GM21423 (cell line): Measurements from ENCODE around the gene LOXL1.

Experiments
- ATAC-seq: cut with Tn5 transposase; IDR thresholded peaks from one replicate; pipeline ENCODE4 v1.9.1; 2021; ENCODE audit warnings: mild to moderate bottlenecking, moderate library complexity; ENCODE audit not compliant: unreplicated experiment

Gene LOXL1

DNA sequence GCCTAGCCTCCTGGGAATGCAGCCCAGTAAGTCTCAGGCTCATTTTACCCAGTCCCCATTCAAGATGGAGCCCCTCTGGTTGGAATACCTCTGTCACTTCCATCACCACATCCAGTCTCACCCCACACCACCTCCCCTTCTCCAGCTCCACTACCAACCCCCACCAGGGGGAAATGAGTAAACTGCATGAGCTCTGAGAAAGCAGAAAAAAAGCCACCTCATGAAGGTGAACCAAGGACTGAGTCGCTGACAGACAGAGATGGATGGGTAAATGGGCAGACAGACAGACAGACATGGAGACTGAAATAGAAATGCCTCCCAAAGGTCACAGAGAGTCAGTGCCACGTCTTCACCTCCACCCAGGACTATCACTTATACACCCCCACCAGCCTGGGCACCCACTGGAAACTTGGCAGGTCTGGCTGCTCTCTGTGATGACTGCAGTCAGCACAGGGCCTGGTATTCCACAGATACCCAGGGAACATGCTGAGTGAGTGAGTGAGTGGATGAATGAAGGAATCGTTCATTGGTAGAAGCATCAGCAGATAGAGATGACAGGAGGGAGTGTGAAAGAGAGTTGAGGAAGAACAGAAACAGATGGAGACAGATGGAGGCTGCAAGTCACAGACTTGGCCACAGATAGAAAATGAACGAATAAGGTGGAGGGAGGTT is 4.9 kb upstream of the LOXL1 start:
- ATAC-seq = no peak

DNA sequence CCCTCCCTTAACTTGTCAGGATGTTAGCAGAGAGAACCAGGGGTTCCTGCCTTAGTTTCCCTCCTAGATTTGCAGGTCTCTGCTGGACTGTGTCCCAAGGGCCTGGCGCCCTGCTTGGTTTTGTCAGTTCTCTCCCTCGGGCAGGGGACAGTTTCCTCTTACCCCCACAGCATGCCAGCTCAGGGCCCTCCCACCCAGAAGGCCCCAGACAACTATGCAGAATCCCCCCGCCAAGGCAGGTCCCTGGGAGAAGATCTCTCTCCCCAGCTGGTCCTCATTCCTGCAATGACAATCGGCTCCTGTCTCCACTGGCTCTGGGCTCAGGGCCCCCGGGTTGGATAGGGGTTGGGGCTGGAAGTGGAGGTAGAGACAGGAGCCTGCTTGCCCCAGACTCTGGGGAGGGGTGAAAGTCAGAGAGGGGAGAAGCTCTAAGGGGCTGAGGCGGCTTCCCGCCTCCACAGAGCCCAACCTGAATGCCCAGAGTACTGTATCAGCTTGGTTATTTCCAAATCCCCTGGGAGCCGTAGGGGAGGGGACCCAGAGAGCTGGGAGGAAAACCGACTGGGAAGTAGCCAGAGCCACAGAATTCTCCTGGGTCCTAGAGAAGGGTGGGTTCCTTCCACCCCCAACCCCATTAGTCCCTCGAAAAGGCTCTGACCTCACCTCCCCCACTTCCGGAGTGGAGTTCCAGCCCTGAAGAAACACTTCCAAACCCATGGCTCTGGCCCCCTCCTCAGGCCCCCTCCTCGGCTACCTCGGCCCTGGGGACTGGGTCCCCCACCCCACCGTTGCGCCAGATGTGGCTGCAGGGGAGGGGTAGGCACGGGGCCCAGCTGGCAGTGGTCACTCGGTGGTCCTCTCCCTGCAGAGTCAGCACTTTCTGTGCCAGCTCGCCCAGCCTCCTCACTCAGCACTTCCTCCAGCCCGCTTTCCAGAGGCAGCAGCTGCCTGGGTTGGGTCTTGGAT is 3.8 kb upstream of the LOXL1 start:
- ATAC-seq = no peak

DNA sequence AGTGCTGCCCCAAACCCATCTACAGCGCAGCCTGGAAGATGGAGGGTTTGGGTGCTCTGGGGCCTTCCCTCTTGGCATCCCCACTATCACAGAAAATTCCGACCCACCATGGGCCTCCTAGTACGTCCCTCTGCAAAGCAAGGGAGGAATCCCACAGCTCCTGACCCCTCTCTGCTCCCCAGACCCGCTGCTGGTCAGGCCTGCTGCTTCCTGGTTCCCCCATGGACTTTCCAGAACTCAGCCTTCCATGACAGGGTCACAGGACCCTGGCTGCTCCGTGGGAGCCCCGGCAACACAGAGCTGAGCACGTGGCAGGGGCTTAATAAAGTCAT is 3.1 kb upstream of the LOXL1 start:
- no peak for ATAC-seq

DNA sequence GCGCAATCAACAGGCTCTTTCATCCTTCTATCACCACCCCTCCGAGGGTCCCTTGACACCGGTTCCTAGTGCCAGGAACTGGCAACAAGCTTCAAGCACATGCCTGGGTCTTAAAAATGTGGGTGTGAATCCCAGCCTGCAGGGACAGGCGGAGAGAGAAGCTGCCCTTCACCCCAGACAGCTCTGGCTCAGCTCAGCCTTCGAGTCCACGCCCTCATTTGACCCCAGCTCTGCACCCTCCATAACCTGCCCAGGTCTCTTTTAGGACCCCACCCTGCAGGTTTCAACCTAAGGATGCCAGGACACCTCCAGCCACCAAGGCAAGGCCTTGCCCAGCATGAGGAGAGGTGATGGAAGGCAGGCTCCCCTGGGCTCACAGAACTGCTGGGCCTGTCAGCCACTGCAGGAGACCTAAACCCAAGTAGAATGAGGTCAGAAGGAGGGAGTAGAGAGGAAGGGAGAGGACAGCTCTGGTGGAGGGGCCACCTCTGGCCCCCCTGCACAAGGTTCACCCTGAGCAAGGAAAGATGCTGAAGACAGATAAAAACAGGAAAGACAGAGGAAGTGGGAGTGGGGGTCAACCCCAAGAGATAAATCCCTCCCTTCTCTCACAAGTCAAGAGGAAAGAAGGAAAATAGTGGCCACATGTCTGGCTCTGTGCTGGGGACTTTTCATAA is 2.6 kb upstream of the LOXL1 start:
- ATAC-seq = no peak

DNA sequence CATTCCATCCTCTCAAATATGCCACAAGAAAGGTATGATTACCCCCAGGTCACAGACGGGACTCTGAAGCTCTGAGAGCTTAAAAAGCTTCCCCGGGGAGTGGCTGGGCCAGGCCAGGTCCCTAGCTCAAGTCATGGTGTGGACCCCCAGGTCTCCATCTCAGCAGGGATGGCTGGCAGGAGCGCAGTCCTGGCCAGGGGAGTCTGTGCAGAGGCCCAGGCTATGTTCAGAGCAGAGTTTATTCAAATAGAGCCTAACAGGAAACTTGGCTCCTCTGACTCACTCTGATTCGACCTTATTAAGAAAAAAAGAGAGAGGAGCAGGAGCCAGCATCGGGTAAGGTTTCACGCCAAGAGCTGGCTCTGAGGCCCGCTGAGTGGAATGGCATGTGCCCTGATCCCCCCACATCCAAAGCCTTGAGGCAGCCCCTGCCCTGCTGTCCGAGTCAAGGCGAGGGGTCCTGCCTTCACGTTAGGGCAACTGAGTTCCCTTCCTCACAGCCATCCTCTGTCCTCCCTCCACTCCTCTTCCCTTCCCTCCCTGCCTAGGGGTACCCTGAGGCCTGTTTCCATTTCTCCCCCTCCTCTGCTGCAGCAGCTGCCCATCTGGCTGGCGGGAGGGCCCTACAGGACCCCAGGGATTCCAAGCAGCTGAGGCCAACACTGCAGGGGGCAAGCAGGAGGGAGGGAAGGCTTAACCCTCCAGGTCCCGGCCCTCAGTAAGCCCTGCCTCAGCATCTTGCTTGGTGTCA is 1.9 kb upstream of the LOXL1 start:
- no peak for ATAC-seq

DNA sequence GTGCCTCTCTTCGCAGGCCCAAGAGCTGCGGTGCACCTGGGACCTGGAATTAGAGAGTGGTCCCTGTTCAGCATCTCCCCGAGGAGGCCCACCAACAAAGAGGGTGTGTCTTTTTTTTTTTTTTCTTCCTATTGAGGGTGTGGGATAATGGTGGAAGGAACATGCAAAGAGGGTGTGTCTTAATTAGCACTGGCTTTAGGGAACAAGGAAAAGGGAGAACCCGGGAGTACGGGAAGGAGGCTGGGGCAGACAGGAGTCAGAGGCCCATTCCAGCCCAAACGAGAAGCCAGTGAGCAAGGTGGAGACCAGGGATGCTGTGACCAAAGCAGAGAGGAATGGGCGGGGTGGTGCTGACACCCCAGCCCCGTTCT is 429 bp upstream of the LOXL1 start:
- ATAC-seq = no peak

DNA sequence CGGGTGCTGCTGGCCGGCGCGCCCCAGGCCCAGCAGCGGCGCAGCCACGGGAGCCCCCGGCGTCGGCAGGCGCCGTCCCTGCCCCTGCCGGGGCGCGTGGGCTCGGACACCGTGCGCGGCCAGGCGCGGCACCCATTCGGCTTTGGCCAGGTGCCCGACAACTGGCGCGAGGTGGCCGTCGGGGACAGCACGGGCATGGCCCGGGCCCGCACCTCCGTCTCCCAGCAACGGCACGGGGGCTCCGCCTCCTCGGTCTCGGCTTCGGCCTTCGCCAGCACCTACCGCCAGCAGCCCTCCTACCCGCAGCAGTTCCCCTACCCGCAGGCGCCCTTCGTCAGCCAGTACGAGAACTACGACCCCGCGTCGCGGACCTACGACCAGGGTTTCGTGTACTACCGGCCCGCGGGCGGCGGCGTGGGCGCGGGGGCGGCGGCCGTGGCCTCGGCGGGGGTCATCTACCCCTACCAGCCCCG is 777 bp downstream of the LOXL1 start:
- no peak for ATAC-seq

DNA sequence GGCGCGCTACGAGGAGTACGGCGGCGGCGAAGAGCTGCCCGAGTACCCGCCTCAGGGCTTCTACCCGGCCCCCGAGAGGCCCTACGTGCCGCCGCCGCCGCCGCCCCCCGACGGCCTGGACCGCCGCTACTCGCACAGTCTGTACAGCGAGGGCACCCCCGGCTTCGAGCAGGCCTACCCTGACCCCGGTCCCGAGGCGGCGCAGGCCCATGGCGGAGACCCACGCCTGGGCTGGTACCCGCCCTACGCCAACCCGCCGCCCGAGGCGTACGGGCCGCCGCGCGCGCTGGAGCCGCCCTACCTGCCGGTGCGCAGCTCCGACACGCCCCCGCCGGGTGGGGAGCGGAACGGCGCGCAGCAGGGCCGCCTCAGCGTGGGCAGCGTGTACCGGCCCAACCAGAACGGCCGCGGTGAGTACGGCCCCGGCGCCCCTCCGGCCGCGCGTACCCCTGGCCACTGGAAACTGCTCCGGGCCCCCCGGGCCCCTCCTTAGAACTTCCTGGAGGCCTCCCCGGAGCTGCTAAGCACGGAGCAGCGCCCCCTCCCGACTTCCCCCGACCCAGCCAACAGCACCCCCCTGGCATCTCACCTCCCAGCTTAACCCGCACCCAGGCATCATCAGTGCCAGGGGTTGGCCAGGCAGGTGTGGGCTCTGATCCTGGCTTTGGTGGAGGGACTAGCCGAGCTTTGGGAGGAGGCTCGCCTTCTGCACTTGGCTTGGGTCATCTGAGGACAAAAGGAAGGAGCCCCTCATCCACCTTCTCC is 1.4 kb downstream of the LOXL1 start:
- ATAC-seq = no peak

DNA sequence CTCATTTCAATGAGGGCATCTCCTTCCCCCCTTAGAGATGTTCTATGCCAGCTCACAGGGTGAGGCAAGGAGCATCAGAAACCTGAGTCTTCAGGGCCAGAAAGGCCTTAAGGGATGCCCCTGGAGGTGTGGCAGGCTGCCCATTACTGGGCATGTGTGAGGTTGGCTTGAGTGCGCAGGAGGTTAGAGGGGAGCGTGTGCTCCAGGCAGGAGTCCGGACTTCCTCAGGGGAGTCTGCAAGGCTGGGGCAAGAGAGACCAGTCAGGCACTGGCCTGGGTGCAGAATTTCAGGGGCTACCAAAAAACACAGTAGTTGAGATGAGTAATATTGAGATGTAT is 1.9 kb downstream of the LOXL1 start:
- no peak for ATAC-seq

DNA sequence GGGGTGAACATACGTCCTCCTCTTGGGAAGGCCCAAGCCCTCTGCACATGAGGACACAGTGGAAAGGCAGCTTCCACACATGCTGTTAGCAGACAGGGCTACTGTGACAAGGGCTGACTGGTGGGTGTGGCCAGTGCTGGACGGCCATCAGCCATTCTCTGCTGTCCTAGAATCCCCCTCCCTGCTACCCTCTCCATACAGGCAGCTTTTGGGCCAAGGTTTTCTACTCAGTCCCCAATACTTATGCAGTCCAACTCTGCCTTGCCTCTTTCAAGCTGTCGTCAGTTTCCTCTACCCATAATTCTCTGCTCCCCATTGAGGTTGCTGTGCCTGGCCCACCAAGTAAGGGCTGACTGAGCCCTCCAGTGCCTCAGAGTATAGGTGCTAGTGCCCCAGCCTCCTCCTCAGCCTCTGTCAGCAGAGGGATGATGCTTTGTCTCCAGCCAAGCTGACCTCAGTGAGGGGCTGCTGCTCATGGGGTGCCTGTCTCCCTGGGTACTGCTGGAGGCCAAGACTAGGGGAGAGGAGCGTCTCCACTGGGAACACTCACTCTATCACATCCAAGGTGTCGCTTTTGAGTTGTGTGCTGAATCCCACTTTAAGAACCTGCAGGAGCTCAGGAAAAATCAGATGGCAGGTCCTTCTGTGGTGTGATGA is 2.8 kb downstream of the LOXL1 start:
- ATAC-seq = no peak

DNA sequence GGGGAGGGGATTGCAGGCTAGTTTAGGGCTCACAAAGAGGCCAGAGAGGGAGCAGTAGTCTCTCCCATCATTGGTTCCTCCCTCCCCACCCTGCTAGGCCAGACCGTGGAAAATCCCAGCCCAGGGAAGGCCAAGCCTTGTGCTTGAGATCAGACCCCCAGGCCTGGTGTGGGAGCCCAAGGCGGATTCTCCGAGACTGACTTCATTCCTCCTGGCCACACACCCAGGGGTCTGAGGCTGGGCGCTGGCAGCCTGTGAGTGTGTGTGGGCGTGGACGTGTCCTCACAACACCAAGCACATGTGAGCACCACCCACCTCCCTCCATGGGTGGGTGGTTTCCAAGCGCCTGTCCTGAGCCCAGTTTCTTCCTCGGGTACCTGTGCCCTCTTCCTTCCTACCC is 4.1 kb downstream of the LOXL1 start:
- no peak for ATAC-seq

DNA sequence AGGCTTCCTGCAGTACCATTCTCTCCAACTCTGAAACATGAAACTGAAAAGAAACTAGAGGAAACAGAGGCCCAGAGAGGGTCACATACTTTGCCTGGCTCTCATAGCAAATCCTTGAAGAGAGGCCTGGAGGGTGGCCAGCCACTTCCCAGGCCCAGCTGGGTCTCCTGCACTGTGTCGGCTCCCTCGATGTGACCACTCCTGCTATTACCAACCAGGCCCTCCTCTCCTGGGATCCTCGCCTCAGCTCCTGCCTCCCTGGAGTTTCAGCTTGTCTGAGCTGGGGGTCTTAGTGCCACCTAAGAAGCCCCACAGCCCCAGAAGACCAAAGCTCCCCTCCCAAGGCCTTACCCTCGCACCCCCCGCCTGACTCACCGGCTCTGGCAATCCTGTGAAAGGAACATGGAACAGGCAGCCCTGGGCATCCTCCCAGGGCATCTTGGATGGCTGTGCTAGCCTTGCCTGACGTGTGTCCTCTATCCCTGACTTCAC is 4.6 kb downstream of the LOXL1 start:
- ATAC-seq = no peak

DNA sequence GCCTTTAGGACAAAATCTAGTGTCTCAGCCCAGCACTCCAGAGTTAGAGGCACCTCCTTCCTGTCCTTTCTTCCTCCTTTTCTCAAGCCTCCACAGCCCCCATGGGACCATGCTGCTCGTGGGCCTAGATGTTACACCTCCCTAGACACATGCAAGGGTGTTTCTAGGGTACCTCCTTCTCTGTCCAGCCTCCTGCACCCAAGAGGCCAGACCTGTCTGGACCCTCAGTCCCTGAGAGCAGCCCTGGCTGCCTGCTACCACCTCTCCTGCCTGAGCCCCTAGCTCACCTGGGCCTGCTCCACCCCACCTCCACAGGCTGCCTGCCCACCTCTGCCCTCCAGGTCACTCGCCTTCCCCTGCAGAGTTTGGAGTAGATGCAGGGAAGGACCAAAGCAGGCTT is 5.2 kb downstream of the LOXL1 start:
- no peak for ATAC-seq

DNA sequence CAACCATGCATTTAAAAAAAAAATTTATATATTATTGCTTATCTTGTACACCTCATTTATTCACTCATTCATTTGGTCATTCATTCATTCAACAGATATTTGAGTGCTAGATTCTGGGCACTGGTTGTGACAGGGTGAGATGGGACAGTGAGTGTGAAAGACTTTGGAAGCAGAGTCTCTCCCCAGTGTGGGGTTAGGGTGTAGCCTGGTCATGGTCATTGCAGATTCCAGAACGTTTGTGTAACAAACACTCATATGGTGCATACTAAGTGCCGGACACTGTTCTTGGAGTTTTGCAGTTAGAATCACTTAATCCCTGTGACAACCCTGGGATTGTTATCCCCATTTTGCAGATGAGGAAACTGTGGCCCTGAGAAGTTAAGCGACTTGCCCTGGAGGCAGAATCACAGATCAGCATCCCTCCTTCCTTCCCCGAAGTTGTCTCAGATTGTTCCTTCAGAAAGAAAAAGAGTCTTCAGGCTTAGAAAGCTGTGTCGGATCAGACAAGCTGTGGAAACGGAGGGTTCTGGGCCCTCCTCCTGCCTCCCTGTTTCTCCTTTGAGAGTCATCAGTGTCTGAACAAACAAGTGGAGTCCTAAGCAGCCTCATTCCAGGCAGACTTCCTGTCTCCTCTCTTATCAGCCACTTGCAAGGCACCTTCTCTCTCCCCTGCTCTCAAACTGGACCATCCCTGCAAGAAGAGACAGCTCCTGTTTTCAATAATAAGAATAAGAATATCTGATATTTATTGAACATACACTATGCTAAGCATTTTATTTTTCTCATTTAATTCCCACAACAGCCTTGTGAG is 6.3 kb downstream of the LOXL1 start:
- no peak for ATAC-seq

DNA sequence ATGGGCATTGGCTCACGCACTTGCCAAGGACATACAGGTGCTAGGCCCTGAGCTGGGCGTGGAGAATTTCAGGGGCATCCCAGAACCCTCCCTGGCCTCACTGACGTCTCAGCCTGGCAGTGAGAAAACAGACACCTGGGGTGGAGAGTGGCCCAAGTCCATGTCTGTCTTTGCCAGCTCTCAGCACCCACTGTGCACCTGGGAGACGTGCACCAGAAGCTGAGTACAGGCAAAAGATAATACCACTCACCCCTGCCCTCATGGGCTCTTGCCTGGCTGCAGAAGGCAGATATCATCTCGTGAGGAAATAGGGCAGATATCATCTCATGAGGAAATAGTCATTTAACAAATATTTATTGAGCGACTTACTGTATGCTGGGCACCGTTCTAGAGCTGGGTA is 8.0 kb downstream of the LOXL1 start:
- no peak for ATAC-seq

DNA sequence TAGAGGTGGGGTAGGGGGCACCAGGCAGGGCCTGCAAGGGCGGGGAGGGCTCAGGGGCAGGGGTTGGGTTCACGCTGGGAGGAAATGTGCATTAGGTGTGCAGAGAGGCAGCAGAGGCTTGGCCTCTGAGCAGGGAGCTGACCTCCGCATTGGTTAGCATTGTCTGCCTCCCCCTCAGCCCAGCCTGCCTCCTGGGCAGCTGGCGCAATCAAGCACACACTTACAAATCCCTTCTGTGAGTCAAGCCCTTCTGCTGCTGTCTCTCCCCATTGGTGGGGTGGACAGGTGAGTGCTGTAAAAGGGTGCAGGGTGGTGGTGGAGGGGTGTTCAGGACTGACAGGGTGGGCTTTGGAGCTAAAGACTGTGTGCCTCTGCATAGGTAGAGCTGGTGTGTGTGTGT is 9.3 kb downstream of the LOXL1 start:
- no peak for ATAC-seq

DNA sequence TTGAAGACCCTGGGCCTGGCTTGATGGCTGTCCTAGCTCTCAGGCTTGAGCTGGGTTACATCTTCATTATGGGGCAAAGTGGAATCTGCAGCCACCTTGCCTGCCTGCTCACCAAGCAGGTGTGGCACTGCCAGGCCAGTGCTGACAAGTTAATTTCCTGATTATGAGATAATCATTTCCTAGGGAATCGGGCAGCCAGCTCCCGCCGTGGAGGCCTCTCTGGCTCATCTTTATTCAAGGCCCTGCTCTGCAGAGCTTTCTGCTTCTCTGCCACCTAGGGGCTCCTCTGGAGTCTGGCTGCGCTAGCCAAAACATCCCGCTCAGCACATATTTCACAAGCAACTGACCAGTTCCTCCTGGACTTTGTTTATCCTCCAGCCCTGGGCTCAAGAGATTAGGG is 9.9 kb downstream of the LOXL1 start:
- no peak for ATAC-seq

DNA sequence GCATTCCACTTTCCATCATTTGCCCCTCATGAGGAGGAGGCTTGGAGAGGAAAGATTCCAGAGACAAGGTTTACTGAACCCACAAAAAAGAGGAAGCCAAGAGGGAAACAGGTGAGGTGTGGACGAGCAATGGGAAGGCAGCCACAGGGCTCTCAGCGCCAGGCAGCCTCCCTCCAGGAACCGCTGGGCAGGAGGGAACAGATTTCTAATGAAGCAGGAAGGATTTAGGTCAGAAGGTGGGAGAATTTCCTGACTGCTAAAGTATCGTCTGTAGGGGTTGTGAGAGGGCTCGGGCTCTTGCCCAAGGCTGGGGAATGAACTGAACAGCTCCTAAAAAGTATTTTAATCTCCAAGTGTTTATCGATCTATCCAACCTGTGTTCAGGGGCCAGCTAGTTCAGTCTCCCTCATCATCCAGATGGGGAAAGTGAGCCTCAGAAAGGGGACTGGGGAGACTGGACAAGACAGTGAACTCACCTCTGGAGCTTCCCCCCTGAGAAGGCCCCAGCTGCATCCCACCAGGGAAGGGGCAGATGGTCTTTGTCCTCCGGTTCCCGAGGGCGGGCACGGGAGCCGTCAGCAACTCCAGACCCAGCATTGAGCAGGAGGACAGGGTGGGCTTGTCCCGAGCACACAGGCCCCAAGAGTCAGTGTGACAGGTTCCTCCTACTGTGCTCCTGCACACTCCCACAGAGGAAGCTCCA is 10.5 kb downstream of the LOXL1 start:
- no peak for ATAC-seq
